ENCODE data around the gene CCDC102B.

Gene CCDC102B

DNA sequence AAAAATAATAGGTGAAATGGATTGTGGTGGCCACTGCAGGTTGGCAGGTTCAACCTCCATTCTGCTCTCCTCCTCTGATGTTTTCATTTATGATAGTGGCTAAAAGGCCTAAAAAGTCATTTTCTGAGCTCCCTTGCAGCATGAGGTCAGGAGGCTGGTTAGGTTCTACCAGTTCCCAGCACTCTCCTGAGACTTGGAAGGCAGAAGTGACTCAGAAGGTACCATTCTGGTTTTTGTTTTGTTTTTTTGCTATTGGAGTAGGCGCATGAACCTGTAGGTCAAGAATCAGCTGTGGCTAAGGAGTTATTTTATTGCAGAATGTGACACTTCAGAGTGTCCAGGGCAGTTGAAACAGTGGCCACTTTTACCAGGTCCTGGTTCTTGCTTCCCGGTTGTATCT, 181.9 kb downstream of the CCDC102B start:
- H3K27ac Mint-ChIP-seq, result peak overlapping the region; percentile 84
- peaks cover 9% of the 10 kb centered on the region for H3K9me3 Mint-ChIP-seq
- no peaks in the 10 kb centered on the region for H3K4me1 Mint-ChIP-seq
- no peaks in the 10 kb centered on the region for H3K27me3 Mint-ChIP-seq (ENCODE audit: low read depth, poor library complexity)
- no peak overlapping the region for H3K4me3 Mint-ChIP-seq
- DNase-seq, result no peak
- TF ChIP-seq, protein P1, sequence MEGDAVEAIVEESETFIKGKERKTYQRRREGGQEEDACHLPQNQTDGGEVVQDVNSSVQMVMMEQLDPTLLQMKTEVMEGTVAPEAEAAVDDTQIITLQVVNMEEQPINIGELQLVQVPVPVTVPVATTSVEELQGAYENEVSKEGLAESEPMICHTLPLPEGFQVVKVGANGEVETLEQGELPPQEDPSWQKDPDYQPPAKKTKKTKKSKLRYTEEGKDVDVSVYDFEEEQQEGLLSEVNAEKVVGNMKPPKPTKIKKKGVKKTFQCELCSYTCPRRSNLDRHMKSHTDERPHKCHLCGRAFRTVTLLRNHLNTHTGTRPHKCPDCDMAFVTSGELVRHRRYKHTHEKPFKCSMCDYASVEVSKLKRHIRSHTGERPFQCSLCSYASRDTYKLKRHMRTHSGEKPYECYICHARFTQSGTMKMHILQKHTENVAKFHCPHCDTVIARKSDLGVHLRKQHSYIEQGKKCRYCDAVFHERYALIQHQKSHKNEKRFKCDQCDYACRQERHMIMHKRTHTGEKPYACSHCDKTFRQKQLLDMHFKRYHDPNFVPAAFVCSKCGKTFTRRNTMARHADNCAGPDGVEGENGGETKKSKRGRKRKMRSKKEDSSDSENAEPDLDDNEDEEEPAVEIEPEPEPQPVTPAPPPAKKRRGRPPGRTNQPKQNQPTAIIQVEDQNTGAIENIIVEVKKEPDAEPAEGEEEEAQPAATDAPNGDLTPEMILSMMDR (IDR thresholded peaks at IDR 0.05), result no peak
- no peaks in the 10 kb centered on the region for H3K36me3 Mint-ChIP-seq (ENCODE audit: low read depth)

DNA sequence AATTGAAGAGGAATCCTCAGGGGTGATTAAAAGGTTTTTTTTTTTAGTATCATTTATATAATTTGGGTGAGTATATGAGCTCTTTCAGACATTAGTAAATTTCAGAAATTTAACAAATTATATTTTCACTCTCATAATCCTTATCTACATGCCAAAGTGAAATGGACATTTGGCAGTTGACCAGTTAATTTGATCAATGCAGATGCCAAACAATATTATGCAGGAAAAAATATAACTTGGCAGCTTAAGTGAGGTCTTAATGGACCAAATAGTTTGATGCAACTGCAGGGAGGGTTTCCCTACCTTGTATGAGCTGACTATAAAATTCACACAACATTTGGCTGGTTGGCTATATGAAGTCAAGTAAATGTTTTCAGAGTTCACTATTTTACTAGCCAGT, 185.2 kb downstream of the CCDC102B start:
- no peak overlapping the region for H3K27ac Mint-ChIP-seq
- H3K4me3 Mint-ChIP-seq, result no peak overlapping the region
- H3K36me3 Mint-ChIP-seq (ENCODE audit: low read depth), result peaks cover 5% of the 10 kb centered on the region
- no peaks in the 10 kb centered on the region for H3K4me1 Mint-ChIP-seq
- TF ChIP-seq, protein P1 (IDR thresholded peaks at IDR 0.05), result no peak
- peaks cover 29% of the 10 kb centered on the region for H3K9me3 Mint-ChIP-seq
- H3K27me3 Mint-ChIP-seq (ENCODE audit: low read depth, poor library complexity), result no peaks in the 10 kb centered on the region
- DNase-seq, result no peak

DNA sequence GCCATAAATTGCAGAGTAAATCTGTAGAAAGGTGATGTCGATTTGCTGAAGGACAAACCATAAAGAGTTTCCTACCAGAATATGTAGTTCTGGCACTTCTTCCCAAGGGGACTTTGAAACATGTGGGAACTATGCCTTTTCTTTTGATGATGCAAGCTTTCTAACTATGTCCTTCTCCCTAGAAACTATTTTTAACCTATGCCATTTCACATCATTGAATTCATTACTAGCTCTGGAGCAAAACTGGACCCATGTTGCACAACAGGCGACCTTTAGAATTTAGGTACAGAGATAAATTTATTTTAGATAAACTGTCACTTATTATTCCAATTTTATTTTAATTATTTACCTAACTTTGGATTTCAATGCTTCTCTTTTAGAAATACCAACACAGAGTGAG, 186.5 kb downstream of the CCDC102B start:
- TF ChIP-seq, protein P1 (IDR thresholded peaks at IDR 0.05), result no peak
- Mint-ChIP-seq H3K27ac (no peak overlapping the region), H3K27me3 (ENCODE audit: low read depth, poor library complexity) (no peaks in the 10 kb centered on the region), H3K9me3 (peaks cover 38% of the 10 kb centered on the region), H3K36me3 (ENCODE audit: low read depth) (peaks cover 5% of the 10 kb centered on the region), H3K4me3 (no peak overlapping the region), H3K4me1 (no peaks in the 10 kb centered on the region)
- no peak for DNase-seq

DNA sequence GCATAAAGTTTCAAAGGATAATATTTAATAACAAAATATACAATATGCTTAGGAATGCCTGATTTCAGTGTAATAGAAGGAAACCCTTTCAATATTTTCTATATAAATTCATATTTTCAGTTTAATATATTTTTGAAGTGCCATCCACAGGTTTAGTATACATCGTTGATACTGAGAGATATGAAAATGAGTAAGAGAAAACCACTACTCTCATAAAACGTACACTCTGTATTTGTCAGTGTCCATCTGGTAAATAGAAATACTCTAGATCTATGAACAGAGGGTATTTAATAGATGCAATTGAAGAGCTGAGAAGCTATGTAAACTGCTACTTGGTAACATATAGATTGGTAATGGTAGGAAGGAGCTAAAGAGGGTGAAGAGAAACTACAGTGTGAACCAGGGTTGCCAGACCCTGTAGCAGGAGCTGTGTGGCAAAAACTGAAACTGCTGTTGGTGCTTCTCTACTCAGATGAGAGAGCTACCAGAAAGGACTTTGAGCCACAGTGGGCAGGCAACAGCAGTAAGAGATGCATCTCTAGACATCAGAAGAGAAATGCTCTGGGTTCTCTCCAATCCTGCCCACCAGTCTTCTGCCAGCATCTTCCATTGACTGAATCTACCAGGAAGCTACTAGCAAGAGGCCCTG, 187.4 kb downstream of the CCDC102B start:
- Mint-ChIP-seq H3K27ac (peak overlapping the region; percentile 61), H3K4me3 (no peak overlapping the region), H3K27me3 (ENCODE audit: low read depth, poor library complexity) (no peaks in the 10 kb centered on the region), H3K4me1 (no peaks in the 10 kb centered on the region), H3K9me3 (peaks cover 38% of the 10 kb centered on the region), H3K36me3 (ENCODE audit: low read depth) (peaks cover 5% of the 10 kb centered on the region)
- TF ChIP-seq, protein P1 (IDR thresholded peaks at IDR 0.05), result no peak
- no peak for DNase-seq

DNA sequence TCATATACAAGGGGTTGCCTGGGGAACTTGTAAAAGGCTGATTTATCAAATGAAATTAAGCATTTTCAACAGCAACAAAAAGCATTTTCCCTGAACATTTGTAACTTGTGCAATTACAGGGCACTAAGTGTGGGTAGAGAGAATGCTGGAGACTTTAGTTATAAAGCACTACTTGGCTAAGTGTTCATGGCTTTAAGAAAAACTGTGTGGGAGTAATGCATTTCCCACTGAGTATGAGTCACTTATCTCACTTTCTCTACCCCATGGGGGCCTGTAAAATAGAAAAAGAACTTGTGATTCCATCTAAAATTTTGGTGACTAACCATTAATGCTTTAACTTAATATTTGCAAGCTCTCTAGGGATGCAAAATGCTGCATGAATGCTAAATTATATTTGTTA, 193.4 kb downstream of the CCDC102B start:
- no peak overlapping the region for H3K27ac Mint-ChIP-seq
- peaks cover 5% of the 10 kb centered on the region for H3K36me3 Mint-ChIP-seq (ENCODE audit: low read depth)
- DNase-seq, result no peak
- no peaks in the 10 kb centered on the region for H3K4me1 Mint-ChIP-seq
- TF ChIP-seq, protein P1 (IDR thresholded peaks at IDR 0.05), result no peak
- peaks cover 31% of the 10 kb centered on the region for H3K9me3 Mint-ChIP-seq
- H3K27me3 Mint-ChIP-seq (ENCODE audit: low read depth, poor library complexity), result no peaks in the 10 kb centered on the region
- no peak overlapping the region for H3K4me3 Mint-ChIP-seq

All from nephron progenitor cell (in vitro differentiated cells).